Sigmoid colon (tissue), 7 donors: ENCODE data around the gene IDI1. TPM values are rescaled to one million over a fixed set of nuclear protein-coding genes. Genes with fewer than 3 reads are reported as not detected.

ENCODE experiments used
- DNase-seq: peaks from one replicate; pipeline ENCODE4 v3.0.0-alpha.2; 2019
- H3K27ac ChIP-seq, 4 donors: fragments of 200-600 bp; sonication (generic); one replicate each; pipeline ENCODE4 v1.5.1; 2016 to 2019; ENCODE audit warnings: mild to moderate bottlenecking in 1 of 4
- H3K27me3 ChIP-seq, 3 donors: fragments of 200-600 bp; sonication (generic); one replicate each; pipeline ENCODE4 v1.5.1; 2019; ENCODE audit warnings: mild to moderate bottlenecking in 1 of 3
- H3K36me3 ChIP-seq, 4 donors: fragments of 200-600 bp; sonication (generic); one replicate each; pipeline ENCODE4 v1.5.1; 2016 to 2019
- H3K4me1 ChIP-seq, 4 donors: fragments of 200-600 bp; sonication (generic); one replicate each; pipeline ENCODE4 v1.5.1; 2017 to 2019
- H3K4me3 ChIP-seq, 4 donors: fragments of 200-600 bp; sonication (generic); one replicate each; pipeline ENCODE4 v1.5.1; 2017 to 2019; ENCODE audit warnings: mild to moderate bottlenecking in 2 of 4, moderate library complexity in 1 of 4
- H3K9me3 ChIP-seq, 4 donors: fragments of 200-600 bp in 3 of 4; sonication (generic) in 3 of 4; one replicate each; pipeline versions ENCODE4 v1.5.1 to v1.6.1; 2013 to 2019
- CTCF ChIP-seq, 4 experiments: fragments of 450-650 bp in 3 of 4; fragments of 200-600 bp in 1 of 4; IDR thresholded peaks; one replicate each; pipeline ENCODE4 v1.5.1; 2016 to 2019; ENCODE audit warnings: antibody characterized with exemption in 4 of 4, mild to moderate bottlenecking in 3 of 4, moderate library complexity in 2 of 4
- EP300 ChIP-seq, 4 donors: sonication (generic); formaldehyde crosslinking; IDR thresholded peaks; one replicate each; pipeline ENCODE4 v1.6.1; 2017; ENCODE audit warnings: antibody characterized with exemption in 4 of 4
- POLR2A ChIP-seq, 2 donors: fragments of 450-650 bp; IDR thresholded peaks; one replicate each; pipeline ENCODE4 v1.6.1; 2016; ENCODE audit warnings: antibody characterized with exemption in 2 of 2, mild to moderate bottlenecking in 2 of 2, moderate library complexity in 2 of 2
- POLR2AphosphoS5 ChIP-seq, 4 donors: sonication (generic); formaldehyde crosslinking; IDR thresholded peaks; one replicate each; pipeline ENCODE4 v1.6.1; 2017; ENCODE audit warnings: antibody characterized with exemption in 4 of 4
- WGBS, 2 donors: extraction: QIAGEN DNeasy Blood & Tissue Kit; methylation state at CpG; one replicate each; pipeline ENCODE4 v1.1.7; 2013; 5-methylcytosine and 5-hydroxymethylcytosine counted together
- intact Hi-C: fragments of 100-400 bp; cut with DNase I; formaldehyde crosslinking; loops from one replicate; pipeline ENCODE4 v1.15.1; 2023
- polyA plus RNA-seq, 3 donors: library from polyadenylated mRNA; stranded (reverse); fragments of 200-250 nt; gene quantifications; one replicate each; pipeline ENCODE4 v1.2.3, GENCODE V29; 2013
- total RNA-seq, 4 donors: library from RNA; depleted of rRNA; stranded (reverse); fragments of >200 nt; gene quantifications; one replicate each; pipeline ENCODE4 v1.1.0, GENCODE V29; 2016
- donor health status: healthy with polysubstance abuse.
- donor health status: Bipolar disorder and iron deficiency.
- donor health status: healthy.

Gene IDI1
- total and polyA plus RNA-seq, 7 donors: 22.4 to 223 (median 35.8) TPM

GRCh38 chr10:1064964-1065247 is 16.0 kb upstream of the IDI1 start:
- H3K4me1 ChIP-seq: no peaks in the 10 kb centered on the region
- WGBS, 2 donors: 95 to 96% methylated on average over 4 of the region's 4 CpGs
- intact Hi-C loops: no loop called here

GRCh38 chr10:1063232-1063865 is 14.4 kb upstream of the IDI1 start:
- intact Hi-C loops: no loop called here
- H3K4me1 ChIP-seq: peaks cover 0 to under 1% (median 0%) of the 10 kb centered on the region in 4 donors
- peaks cover 0 to 5% (median 0%) of the 10 kb centered on the region in 4 donors for H3K36me3 ChIP-seq
- WGBS, 2 donors: 68 to 92% methylated on average over 7 of the region's 7 CpGs
- H3K27ac ChIP-seq: no peak overlapping the region
- DNase-seq: no peak
- TF ChIP-seq EP300 (IDR thresholded peaks at IDR 0.05): no peak
- no peaks in the 10 kb centered on the region for H3K9me3 ChIP-seq
- H3K27me3 ChIP-seq: no peaks in the 10 kb centered on the region
- no peak overlapping the region for H3K4me3 ChIP-seq

More at GRCh38 chr10:1064964-1065247, 16.0 kb upstream of the IDI1 start:
- H3K36me3 ChIP-seq: peaks cover 0 to 5% (median 0%) of the 10 kb centered on the region in 4 donors
- no peak overlapping the region for H3K27ac ChIP-seq
- H3K4me3 ChIP-seq: no peak overlapping the region
- no peak for DNase-seq
- no peaks in the 10 kb centered on the region for H3K27me3 ChIP-seq
- H3K9me3 ChIP-seq: no peaks in the 10 kb centered on the region
- TF ChIP-seq EP300 (IDR thresholded peaks at IDR 0.05) (no peak), POLR2AphosphoS5 (IDR thresholded peaks at IDR 0.05) (no peak)

- Histone ChIP-seq H3K27ac (no peak overlapping the region), H3K36me3 (peaks cover 0 to 5% (median 0%) of the 10 kb centered on the region in 4 donors), H3K4me3 (no peak overlapping the region), H3K4me1 (peaks cover 0 to 12% (median 7%) of the 10 kb centered on the region in 4 donors), H3K27me3 (no peaks in the 10 kb centered on the region), H3K9me3 (no peaks in the 10 kb centered on the region)
- WGBS, 2 donors: 86 to 96% methylated on average over 7 of the region's 7 CpGs
- TF ChIP-seq EP300 (IDR thresholded peaks at IDR 0.05) (no peak), CTCF (IDR thresholded peaks at IDR 0.05) (no peak), POLR2AphosphoS5 (IDR thresholded peaks at IDR 0.05) (no peak), POLR2A (IDR thresholded peaks at IDR 0.05) (no peak)
- intact Hi-C loops: no loop called here
- no peak for DNase-seq
These were observed 13.2 kb upstream of the IDI1 start for GRCh38 chr10:1061930-1062774.

GRCh38 chr10:1059902-1060301 is 11.0 kb upstream of the IDI1 start:
- Histone ChIP-seq H3K27ac (no peak overlapping the region), H3K9me3 (no peaks in the 10 kb centered on the region), H3K36me3 (peaks cover 0 to 5% (median 0%) of the 10 kb centered on the region in 4 donors), H3K4me3 (no peak overlapping the region), H3K27me3 (no peaks in the 10 kb centered on the region), H3K4me1 (peaks cover 0 to 22% (median 16%) of the 10 kb centered on the region in 4 donors)
- TF ChIP-seq POLR2A (IDR thresholded peaks at IDR 0.05) (no peak), CTCF (IDR thresholded peaks at IDR 0.05) (no peak), POLR2AphosphoS5 (IDR thresholded peaks at IDR 0.05) (no peak), EP300 (IDR thresholded peaks at IDR 0.05) (no peak)
- DNase-seq: no peak
- WGBS, 2 donors: 94% methylated on average over 8 of the region's 8 CpGs
- intact Hi-C loops: no loop called here

- Histone ChIP-seq H3K4me3 (no peak overlapping the region), H3K36me3 (peaks cover 0 to 14% (median 0%) of the 10 kb centered on the region in 4 donors), H3K4me1 (peaks cover 0 to 36% (median 25%) of the 10 kb centered on the region in 4 donors), H3K9me3 (no peaks in the 10 kb centered on the region), H3K27me3 (no peaks in the 10 kb centered on the region), H3K27ac (no peak overlapping the region)
- intact Hi-C loops: no loop called here
- WGBS, 2 donors: 59 to 67% methylated on average over 7 of the region's 7 CpGs
- TF ChIP-seq EP300 (IDR thresholded peaks at IDR 0.05) (no peak), POLR2A (IDR thresholded peaks at IDR 0.05) (no peak), CTCF (IDR thresholded peaks at IDR 0.05) (no peak), POLR2AphosphoS5 (IDR thresholded peaks at IDR 0.05) (no peak)
- DNase-seq: no peak
These were observed 9.1 kb upstream of the IDI1 start for GRCh38 chr10:1058017-1058416.
